IgD-negative memory B cell (primary cell): ENCODE results near the gene RTL10. TPM values are rescaled to one million over a fixed set of nuclear protein-coding genes. Genes with fewer than 3 reads are reported as not detected.

ENCODE experiments used
- H3K27ac Mint-ChIP-seq, 3 donors: one replicate each; pipeline ENCODE4 v1.8.0; 2020 to 2022; ENCODE audit warnings: mild to moderate bottlenecking in 3 of 3, mixed read lengths in 3 of 3, moderate library complexity in 1 of 3
- H3K27me3 Mint-ChIP-seq: one replicate; pipeline ENCODE4 v1.8.0; 2021; ENCODE audit warnings: mixed read lengths
- H3K36me3 Mint-ChIP-seq: one replicate; pipeline ENCODE4 v1.8.0; 2020; ENCODE audit warnings: mild to moderate bottlenecking, mixed read lengths
- H3K4me1 Mint-ChIP-seq, 3 donors: one replicate each; pipeline ENCODE4 v1.8.0; 2020 to 2022; ENCODE audit warnings: mixed read lengths in 3 of 3, mild to moderate bottlenecking in 1 of 3
- H3K4me3 Mint-ChIP-seq, 4 donors: one replicate each; pipeline ENCODE4 v1.8.0; 2020 to 2022; ENCODE audit warnings: mild to moderate bottlenecking in 4 of 4, mixed read lengths in 4 of 4, moderate library complexity in 3 of 4
- H3K9me3 Mint-ChIP-seq, 3 donors: one replicate each; pipeline ENCODE4 v1.8.0; 2020 to 2021; ENCODE audit warnings: mixed read lengths in 3 of 3, mild to moderate bottlenecking in 1 of 3
- polyA plus RNA-seq: library from polyadenylated mRNA; unstranded; fragments of 300-500 nt; fragmentation: Illumina TruSeq; gene quantifications from one replicate; pipeline ENCODE4 v1.2.3, GENCODE V29; 2021

The RTL10 gene
- polyA plus RNA-seq, 1 donor from 2014 or later = 7.3 TPM

DNA sequence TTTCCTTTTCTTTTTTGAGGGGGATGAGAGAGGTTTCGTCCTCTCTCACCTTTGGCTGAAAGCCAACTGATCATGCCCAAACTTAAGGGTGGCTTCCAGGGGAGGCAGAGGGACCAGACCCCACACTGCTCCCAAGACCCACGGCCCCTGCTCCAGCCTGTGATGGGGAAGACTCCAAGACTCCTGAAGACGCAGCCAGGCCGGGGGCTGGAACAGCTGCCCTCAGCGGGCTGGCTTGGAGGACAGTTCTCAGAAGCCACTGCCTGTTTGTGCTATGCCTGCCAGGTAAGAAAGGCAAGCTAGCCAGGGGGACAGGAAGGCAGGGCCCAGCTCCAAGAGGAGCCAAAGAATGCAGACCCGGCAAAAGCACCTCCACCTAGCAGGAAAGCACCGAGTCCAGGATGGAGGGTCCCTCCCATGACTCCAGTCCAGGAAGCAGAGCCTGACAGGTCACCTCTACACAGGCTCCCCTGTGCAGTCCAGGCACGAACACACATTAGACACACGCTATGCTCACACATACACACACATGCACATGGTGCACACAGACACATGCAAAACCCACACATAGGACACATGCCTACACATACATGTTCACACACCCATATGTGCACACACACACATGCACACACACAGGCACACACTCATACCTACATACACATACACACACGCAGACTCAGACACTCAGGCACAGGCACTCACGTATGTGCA, 31.3 kb downstream of the RTL10 start:
- H3K36me3 Mint-ChIP-seq = peaks cover 4% of the 10 kb centered on the region
- no peak overlapping the region for H3K27ac Mint-ChIP-seq
- no peaks in the 10 kb centered on the region for H3K27me3 Mint-ChIP-seq
- no peak overlapping the region for H3K4me3 Mint-ChIP-seq
- no peaks in the 10 kb centered on the region for H3K9me3 Mint-ChIP-seq
- H3K4me1 Mint-ChIP-seq = peaks cover 0 to 2% (median 2%) of the 10 kb centered on the region in 3 donors

DNA sequence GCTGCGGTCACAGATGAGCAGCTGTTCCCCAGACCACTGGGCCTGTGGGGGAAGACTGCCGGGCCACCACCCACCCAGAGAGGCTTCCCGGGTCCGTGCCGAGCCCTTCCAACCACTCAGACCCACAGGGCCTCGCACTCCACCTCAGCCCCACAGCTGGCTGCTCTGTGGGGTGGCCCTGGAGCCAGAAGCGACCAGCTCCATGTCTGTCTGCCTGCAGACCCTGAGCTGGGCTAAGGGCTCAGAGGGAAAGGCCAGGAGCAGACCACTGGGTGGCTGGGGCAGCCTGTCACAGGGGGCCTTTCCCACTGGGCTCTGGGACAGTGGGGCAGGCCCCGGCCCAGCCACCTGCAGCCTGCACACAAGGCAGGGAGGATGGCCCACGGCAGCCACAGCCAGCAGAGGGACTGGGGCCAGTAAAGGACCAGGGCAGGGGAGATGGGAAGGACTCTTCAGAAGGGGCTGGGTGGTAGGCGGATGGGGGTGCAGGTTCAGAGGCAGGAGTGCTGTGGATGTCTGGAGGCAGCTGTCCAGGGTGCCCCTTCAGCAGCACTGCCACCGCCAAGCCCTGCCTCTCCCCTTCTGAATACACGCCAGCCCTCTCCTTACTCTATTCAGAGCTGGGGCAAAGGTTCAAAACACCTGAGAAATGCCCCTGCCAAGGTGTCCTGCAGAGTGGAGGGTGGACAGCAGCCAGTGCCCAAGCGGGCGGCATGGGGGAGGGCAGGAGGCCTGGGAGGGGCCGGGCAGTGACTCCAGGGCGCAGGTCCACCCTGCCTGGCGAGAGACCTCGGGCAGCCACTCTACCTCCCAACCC, 32.2 kb downstream of the RTL10 start:
- no peaks in the 10 kb centered on the region for H3K27me3 Mint-ChIP-seq
- no peak overlapping the region for H3K4me3 Mint-ChIP-seq
- no peaks in the 10 kb centered on the region for H3K9me3 Mint-ChIP-seq
- H3K4me1 Mint-ChIP-seq = peaks cover 0 to 2% (median 2%) of the 10 kb centered on the region in 3 donors
- H3K27ac Mint-ChIP-seq = no peak overlapping the region
- peaks cover 2% of the 10 kb centered on the region for H3K36me3 Mint-ChIP-seq

DNA sequence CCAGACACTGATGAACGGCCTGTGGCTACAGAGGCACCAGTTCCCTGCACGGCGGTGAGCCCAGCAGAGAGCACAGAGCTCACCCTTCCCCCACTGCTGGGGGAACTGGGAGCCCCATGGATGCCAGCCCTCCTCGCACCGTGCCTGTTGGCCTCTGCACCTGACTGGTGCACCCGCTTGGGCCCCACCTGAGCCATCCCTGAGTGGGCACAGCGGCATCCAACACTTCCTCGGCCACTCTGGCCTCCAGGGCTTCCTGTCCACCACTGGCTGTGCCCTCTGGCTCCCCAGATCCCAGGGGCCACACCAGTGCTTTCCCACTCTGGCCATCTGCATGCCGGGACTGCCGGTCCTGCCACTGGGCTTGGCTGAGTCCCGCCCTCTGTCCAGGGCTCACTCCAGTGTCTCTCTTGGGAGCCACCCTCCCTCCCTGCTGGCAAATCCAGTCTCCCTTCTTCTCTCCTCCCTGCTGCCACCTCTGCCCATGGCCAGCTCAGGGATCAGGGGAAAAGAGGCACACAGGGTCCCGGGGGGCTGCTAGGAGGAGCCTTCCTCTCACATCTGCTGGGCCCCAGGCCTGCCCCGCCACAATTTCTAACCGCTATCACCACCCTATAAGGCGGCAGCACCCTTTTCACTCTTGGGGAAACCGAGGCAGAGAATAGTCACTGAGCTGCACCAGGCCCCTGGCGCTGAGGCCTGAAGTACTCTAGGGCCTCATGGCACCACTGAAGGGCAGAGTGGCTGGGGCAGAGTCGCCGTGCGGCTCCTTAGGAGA, 33.0 kb downstream of the RTL10 start:
- Mint-ChIP-seq H3K27me3 (no peaks in the 10 kb centered on the region), H3K4me1 (peaks cover 0 to 2% (median 2%) of the 10 kb centered on the region in 3 donors), H3K4me3 (no peak overlapping the region), H3K27ac (no peak overlapping the region), H3K9me3 (no peaks in the 10 kb centered on the region), H3K36me3 (peaks cover 2% of the 10 kb centered on the region)

DNA sequence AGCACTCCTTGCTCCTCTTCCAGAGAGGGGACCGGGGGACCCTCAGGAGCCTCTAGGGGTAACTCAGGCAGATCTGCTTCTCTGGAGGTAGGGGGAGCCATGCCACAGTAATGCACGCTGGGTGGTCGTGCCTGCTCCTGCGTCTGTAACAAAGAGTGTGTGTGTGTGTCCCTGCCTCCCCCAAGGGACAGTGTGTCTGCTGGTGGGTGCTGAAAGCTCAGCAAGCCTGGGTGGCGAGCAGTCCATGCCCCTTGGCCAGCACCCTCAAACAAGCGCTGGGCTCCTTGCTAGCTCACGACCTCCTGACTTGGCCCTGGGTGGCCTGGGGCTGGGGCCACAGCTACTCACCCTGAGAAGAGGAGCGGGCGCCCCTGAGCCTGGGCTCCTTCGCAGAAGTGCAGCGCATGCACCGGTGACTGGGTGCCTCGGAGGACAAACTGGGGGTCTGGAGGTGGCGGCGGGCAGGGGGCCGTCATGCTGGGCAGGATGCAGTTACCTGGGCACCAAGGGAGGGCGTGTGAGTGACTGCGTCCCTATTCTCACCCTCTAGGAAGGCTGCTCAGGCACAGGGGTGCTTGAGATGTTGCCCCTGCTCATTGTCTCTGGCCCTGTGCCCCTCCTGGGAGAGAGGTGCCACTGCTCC, 33.7 kb downstream of the RTL10 start:
- Mint-ChIP-seq H3K9me3 (no peaks in the 10 kb centered on the region), H3K4me3 (no peak overlapping the region), H3K27ac (no peak overlapping the region), H3K36me3 (peaks cover 1% of the 10 kb centered on the region), H3K4me1 (peaks cover 0 to 2% (median 2%) of the 10 kb centered on the region in 3 donors), H3K27me3 (no peaks in the 10 kb centered on the region)

DNA sequence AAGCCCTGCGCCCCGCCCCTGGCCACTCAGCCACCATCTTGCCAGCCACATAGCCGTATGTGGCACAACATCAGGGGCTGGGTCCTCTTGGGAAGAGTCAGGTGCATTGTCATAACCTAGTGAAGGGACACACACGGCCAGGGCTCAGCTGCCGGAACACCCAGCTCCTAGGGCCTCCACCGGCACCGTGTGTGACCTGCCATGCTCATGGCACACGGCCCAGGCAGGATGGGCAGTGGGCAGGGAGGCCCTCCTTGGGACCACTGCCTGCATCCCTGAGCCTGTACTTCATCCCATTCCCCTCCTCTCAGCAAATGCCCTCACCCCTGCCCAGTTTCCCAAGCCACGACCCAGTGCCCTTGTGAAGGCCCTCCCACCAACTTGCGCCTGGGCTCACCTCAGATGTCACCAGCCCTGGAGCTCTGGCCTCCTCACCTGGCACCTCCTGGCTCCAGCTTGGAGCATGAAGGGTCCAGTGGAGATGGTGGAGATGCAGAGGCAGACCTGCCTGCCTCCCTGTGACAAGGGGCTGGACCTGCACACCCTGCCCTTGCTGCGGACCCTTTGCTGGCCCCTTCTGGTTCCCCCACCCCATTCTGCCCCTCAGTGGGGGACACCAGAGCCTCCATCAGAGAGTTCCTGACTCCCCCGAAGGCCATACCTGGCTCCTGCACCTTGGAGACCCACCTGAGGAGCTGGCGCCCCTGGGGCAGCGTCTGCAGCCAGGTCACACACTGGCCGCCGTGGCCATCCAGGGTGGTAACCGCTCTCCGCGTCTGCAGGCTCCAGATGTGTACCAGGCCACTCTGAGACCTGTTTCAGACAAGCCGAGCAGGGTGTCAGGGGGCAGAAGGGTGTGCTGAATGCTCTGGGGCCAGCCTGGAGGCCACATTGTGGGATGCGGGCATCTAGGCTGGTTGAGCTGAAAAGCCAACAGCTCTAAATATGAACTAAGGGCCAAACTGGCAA, 34.5 kb downstream of the RTL10 start:
- Mint-ChIP-seq H3K36me3 (peaks cover 2% of the 10 kb centered on the region), H3K27ac (no peak overlapping the region), H3K4me1 (peaks cover 0 to 2% (median 2%) of the 10 kb centered on the region in 3 donors)

DNA sequence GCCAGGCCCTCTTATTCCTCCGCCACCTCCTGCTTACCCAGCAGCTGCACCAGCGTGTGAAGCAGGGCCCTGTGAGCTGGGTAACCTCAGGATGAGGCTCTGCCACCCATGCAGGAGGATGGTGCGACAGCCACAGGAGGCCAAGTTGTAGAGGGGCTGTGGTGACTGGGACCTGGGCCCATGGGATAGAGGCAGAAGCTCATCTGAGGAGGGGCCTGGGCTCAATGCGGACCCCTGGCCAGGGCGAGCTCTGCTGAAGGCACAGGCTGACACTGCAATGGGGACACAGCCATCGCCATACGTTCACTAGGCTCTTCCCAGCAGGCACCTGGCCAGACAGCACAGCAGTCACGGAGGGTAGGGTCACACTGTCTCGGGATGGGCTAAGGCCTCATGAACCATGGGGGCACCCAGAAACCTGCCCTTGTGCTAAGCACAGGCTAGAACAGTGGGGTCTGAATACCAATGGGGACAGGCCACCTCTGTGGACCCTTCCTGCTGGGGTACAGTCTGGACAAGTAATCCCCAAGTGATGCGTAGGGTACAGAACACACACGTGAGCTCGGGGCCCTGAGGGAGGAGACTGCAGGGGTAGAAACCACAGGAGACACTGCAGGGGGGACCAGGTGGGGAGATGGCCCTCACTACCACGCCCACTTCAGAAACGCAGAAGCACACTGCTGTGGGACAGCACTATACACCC, 35.3 kb downstream of the RTL10 start:
- Mint-ChIP-seq H3K27me3 (no peaks in the 10 kb centered on the region), H3K27ac (no peak overlapping the region), H3K9me3 (no peaks in the 10 kb centered on the region), H3K36me3 (peaks cover 2% of the 10 kb centered on the region), H3K4me1 (peaks cover 0 to 2% (median 2%) of the 10 kb centered on the region in 3 donors), H3K4me3 (no peak overlapping the region)

More for the DNA sequence above, 34.5 kb downstream of the RTL10 start:
- Mint-ChIP-seq H3K27me3 (no peaks in the 10 kb centered on the region), H3K4me3 (no peak overlapping the region), H3K9me3 (no peaks in the 10 kb centered on the region)

DNA sequence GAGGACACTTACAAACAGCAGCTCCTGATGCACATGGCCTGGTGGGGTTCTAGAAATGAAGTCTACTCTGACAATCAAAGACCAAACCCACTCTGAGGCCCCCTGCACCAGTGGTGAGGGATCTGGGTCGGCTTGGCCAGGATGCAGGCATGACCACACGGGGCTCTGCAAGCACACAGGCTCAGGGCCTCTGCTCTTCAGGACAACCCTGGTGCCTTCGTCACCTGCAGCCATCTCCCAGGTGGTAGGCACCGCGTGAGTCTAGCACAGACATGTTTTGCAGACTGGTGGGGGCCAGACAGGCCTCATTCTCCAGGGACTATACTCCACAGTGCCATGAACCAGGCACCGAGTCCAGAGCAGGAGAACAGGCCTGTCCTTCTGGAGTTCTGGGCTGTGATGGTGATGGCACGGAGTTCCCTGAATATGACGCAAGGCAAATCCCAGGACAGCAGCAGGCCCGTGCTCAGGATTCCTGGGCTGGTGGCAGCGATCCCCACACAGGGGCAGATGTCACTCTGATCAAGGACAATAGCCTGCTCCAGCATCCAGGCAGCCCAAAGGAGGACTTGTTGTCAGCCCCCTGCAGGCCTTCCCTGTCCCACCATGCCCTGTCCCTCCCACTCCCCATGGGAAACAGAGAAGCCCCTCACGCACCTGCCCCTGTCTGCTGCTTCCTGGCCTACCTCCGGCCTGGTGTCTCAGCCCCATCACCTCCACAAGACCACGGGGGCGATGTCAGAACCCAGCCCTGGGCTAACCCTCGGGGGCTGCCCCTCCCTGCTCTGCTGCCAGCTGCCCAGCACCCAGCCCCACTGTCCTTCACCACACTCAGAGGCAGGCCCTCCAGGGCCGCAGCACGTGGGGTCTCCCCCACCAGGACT, 36.1 kb downstream of the RTL10 start:
- peak overlapping the region in 1 of 3 donors; percentile 50 for H3K27ac Mint-ChIP-seq
- H3K27me3 Mint-ChIP-seq = no peaks in the 10 kb centered on the region
- peaks cover 0 to under 1% (median under 1%) of the 10 kb centered on the region in 3 donors for H3K4me1 Mint-ChIP-seq
- H3K4me3 Mint-ChIP-seq = peak overlapping the region in 1 of 4 donors; percentile 63
- H3K36me3 Mint-ChIP-seq = peaks cover 2% of the 10 kb centered on the region
- no peaks in the 10 kb centered on the region for H3K9me3 Mint-ChIP-seq

DNA sequence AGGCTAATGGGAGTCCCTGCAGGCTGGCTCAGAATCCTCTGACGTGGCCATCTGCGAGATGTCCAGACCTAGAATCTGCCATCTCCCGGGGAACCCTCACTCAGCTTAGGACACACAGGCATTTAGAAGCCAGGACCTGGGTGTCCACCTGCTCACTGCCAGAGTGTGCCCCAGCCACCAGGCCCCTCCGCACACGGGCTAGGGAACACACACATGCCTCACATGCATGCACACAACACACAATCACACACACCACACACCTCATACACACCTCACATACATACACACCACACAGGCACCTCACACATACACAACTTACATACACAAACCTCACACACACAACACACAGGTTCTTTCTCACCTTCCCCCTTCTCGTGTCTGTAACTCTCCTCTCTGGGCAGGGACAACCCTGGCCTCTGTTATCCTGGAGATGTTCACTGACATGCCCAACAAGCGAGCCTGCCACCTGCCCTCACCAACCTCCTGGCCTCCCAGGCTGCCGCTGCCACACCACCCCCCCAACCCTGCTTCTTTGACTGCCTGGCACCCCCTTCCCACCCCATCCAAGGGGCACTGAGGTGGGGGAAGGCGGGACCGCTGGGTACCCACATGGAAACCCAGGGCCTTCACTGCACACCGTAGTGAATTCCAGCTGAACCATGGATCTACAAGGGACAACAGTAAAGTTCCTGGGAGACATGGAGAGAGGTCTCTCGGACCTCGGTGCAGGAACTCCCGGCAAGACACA, 38.1 kb downstream of the RTL10 start:
- H3K9me3 Mint-ChIP-seq = no peaks in the 10 kb centered on the region
- peaks cover 2% of the 10 kb centered on the region for H3K36me3 Mint-ChIP-seq
- H3K27me3 Mint-ChIP-seq = no peaks in the 10 kb centered on the region
- H3K4me3 Mint-ChIP-seq = no peak overlapping the region
- H3K27ac Mint-ChIP-seq = no peak overlapping the region
- H3K4me1 Mint-ChIP-seq = no peaks in the 10 kb centered on the region

DNA sequence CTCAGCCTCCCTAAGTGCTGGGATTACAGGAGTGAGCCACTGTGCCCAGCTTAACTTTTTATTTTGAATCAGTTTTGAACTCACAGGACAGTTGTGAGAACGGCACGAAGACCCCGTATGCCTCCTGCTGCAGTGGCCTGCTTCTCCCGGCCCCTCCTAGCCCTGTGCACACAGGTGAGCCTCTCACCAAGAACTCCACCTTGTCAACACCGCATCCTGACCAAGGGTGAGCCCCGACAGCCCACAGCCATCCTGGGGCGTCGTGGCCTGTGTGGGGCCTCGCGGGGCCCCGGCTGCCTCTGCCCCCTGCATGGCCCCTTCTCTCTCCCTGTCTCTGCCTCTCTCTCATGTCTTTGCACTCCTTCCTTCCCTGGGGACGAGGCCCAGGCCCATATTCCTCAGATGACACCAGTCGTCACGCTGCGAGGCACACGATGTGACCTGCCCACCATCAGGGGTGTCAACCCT, 38.8 kb downstream of the RTL10 start:
- peaks cover 2% of the 10 kb centered on the region for H3K36me3 Mint-ChIP-seq
- no peaks in the 10 kb centered on the region for H3K4me1 Mint-ChIP-seq
- no peak overlapping the region for H3K4me3 Mint-ChIP-seq
- H3K9me3 Mint-ChIP-seq = no peaks in the 10 kb centered on the region
- no peaks in the 10 kb centered on the region for H3K27me3 Mint-ChIP-seq
- H3K27ac Mint-ChIP-seq = no peak overlapping the region

DNA sequence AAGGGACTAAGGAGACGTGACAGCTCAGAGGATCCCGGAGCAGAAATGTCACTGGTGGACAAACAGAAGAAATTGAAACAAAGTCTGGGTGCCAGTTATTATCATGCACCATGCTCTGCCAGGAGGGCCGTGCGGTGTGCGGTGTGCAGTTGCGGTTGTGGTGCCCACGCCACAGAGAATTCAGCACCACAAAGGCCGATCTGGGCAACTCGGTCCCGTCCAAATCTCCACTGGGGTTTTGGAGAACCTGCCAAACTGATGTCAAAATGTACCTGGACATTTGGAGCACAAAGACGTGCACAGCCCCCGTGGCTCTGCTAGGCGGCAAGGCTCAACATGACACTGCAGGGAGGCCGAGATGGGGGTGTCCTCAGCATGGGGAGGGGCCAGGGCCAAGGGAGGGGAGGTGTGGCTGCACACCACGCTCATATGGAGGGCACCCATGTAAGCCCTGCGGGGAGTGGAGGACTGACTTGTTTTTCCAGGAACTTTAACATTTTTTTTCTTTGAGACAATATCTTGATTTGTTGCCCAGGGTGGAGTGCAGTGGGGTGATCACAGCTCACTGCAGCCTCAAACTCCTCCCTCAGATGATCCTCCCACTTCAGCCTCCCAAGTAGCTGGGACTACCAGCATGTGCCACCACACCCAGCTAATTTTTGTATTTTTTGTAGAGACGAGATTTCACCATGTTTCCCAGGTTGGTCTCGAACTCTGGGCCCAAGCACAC, 39.4 kb downstream of the RTL10 start:
- no peaks in the 10 kb centered on the region for H3K27me3 Mint-ChIP-seq
- no peaks in the 10 kb centered on the region for H3K4me1 Mint-ChIP-seq
- H3K27ac Mint-ChIP-seq = no peak overlapping the region
- H3K4me3 Mint-ChIP-seq = no peak overlapping the region
- no peaks in the 10 kb centered on the region for H3K9me3 Mint-ChIP-seq
- peaks cover 2% of the 10 kb centered on the region for H3K36me3 Mint-ChIP-seq

DNA sequence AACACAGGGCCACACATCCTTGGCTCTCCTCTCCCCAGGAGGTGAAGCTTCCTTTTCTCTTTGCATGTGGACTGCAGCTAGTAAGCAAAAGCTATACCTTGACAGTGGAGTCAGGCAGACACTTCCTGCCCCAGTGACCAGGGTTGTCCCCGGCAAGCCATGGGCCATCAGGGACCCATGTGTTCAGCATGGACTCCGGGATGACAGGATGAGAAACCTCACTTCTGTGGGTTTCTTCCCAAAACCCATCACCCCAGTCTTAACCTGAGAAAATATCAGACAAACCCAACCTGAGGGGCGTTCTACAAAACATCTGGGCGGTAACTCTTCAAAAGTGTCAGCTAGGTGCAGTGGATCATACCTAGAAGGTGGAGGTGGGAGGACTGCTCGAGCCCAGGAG, 40.2 kb downstream of the RTL10 start:
- Mint-ChIP-seq H3K4me3 (no peak overlapping the region), H3K9me3 (no peaks in the 10 kb centered on the region), H3K36me3 (peaks cover 2% of the 10 kb centered on the region), H3K27ac (no peak overlapping the region), H3K4me1 (no peaks in the 10 kb centered on the region), H3K27me3 (no peaks in the 10 kb centered on the region)
